Measurements from ENCODE around the gene SCYL2.

SCYL2 gene

DNA sequence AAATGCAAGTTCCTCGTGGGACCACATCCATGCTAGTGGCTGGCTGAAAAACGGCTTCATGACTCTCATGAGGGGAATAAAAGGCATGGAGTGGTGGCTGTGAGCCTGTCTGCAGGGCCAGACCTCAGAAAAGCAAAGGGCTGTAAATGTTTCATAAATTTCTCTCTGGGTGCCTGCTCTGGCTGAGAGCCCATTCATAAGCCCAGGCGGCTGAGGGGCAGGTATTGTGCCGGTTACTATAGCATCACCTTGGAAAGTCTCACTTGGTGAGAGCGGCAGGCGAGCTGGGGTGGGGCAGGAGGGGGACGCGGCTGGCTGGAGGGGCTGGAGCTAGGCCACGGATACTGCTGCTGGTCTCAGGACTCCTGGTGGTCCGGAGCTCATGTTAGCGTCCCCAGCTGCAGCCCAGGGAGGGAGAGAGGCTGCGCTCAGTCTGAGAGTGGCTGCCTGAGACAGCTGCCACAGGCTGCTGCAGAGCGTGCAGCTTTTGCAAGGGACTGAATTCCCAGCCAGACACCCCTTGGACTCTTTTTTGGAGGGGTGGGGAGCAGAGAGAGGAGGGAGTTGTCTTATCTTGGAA lies 89.8 kb downstream of the SCYL2 start, which contains the start of gene SLC17A8:
Gene SLC17A8, plus strand, starts transcription at position 431 of the 580 bp plus-strand sequence. CDS start 318 bp downstream, outside the sequence.
- no peak within 1 kb of the TSS for H3K4me3 ChIP-seq (ENCODE audit: low read depth, low read length)
- TF ChIP-seq, protein P1, sequence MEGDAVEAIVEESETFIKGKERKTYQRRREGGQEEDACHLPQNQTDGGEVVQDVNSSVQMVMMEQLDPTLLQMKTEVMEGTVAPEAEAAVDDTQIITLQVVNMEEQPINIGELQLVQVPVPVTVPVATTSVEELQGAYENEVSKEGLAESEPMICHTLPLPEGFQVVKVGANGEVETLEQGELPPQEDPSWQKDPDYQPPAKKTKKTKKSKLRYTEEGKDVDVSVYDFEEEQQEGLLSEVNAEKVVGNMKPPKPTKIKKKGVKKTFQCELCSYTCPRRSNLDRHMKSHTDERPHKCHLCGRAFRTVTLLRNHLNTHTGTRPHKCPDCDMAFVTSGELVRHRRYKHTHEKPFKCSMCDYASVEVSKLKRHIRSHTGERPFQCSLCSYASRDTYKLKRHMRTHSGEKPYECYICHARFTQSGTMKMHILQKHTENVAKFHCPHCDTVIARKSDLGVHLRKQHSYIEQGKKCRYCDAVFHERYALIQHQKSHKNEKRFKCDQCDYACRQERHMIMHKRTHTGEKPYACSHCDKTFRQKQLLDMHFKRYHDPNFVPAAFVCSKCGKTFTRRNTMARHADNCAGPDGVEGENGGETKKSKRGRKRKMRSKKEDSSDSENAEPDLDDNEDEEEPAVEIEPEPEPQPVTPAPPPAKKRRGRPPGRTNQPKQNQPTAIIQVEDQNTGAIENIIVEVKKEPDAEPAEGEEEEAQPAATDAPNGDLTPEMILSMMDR (IDR thresholded peaks at IDR 0.05; ENCODE audit: low read depth, low read length), result no peak

DNA sequence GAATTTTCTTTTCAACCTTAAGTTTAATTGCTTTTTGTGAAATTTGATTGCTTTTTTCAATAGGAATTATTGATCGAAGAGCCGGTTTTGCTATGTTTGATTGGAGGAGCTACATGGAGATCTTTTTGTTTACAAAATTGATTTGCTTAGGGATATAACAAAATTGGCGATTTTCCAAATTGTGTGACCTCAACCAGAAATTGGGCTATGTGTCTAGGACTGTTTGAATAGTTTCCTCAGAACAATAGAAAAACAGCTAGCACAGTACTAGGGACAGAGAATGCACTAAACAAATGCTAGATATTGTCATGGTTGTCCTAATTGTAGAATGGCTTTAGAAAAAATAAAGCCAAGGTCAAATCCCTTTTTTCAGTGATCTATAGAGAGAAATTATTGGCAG lies 92.3 kb downstream of the SCYL2 start:
- H3K4me3 ChIP-seq (ENCODE audit: low read depth, low read length), result no peak overlapping the region
- TF ChIP-seq, protein P1 (IDR thresholded peaks at IDR 0.05; ENCODE audit: low read depth, low read length), result no peak

DNA sequence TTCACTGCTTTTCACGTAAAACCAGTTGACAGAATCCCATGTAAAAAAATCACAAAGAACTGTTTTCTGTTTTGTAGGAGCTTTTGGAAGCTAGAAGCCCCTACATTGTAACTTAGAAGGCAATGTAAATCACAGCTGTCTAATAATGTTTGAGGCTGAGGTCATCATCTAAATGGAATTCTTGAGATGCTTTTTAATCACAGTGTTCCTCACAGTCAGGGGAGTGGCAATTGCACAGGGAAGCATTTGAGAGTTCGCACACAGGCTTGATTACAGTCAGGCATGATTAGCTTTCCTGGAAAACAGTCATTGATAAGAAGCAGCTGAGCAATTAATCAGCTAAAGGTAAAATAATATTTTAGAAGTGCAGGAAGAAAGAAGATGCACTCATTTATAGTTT lies 92.8 kb downstream of the SCYL2 start:
- TF ChIP-seq, protein P1 (IDR thresholded peaks at IDR 0.05; ENCODE audit: low read depth, low read length), result no peak

DNA sequence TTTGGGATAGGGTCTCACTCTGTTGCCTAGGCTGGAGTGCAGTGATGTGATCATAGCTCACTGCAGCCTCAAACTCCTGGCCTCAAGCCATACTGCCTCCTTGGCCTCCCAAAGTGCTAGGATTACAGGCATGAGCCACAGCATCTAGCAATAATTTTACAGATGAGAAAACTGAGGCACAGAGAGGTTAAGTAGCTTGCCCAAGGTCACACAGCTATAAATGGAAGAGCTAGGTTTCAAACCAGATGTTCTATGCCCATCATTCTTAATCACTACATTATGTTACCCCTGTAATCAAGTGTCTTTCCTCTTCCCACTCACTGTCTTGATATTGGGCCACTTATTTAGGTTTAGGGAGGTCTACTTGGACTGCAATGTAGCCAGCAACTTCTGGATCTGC lies 93.5 kb downstream of the SCYL2 start:
- TF ChIP-seq, protein P1 (IDR thresholded peaks at IDR 0.05; ENCODE audit: low read depth, low read length), result no peak
- H3K4me3 ChIP-seq (ENCODE audit: low read depth, low read length), result no peak overlapping the region

More for the DNA sequence above, 92.8 kb downstream of the SCYL2 start:
- no peak overlapping the region for H3K4me3 ChIP-seq (ENCODE audit: low read depth, low read length)

DNA sequence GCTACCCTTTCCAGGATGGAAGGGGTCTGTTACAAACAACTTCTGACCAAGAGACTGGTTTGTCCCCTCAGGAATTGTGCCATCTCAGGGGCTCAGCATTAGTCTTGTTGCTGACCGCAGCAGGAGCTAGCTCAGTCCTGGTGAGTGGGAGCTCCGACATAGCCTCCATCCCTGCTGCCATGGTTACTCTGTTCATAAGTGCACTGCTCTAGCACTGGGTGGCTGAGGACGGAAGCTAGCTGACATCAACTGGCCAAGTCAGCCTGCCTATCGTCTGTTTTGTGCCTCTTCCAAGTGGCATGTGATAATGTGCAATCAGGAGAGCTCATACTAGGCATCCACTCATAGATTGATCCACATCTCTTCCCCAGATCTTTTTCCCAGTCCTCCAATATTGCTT lies 97.3 kb downstream of the SCYL2 start:
- no peak overlapping the region for H3K4me3 ChIP-seq (ENCODE audit: low read depth, low read length)

DNA sequence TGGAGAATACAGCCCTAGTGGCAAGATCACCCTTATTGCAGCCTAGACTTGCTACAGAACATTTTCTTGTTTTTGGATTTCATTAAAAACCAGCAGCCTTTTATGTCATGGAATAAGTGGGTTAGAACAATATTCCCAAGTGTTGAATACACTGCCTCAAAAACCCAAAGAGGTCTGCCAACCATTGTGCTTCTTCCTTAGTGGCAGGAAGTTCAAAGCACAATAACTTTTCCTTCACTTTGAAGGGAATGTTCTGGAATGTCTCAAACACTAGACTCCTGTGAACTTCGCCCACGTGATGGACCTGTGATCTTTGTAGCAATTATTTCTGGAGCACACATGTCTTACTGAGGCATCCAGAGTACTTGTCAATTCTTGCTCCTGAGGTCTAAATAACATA lies 98.4 kb downstream of the SCYL2 start:
- TF ChIP-seq, protein P1 (IDR thresholded peaks at IDR 0.05; ENCODE audit: low read depth, low read length), result no peak
- H3K4me3 ChIP-seq (ENCODE audit: low read depth, low read length), result no peak overlapping the region

More for the DNA sequence above, 97.3 kb downstream of the SCYL2 start:
- TF ChIP-seq, protein P1 (IDR thresholded peaks at IDR 0.05; ENCODE audit: low read depth, low read length), result no peak

DNA sequence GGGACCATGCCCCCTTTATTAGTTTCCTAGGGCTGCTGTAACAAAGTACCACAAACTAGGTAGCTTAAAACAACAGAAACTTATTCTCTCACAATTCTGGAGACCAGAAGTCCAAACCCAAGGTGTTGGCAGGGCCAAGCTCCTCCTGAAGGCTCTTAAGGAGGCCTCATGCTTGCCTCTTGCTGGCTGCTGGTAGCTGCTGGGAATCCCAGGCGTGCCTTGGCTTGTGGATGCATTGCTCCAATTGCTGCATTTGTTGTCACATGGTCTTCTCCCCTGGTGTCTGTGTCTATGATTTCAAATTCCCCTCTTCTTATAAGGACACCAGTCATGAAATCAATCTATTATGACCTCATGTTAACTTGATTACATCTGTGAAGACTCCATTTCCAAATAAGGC lies 101.1 kb downstream of the SCYL2 start:
- TF ChIP-seq, protein P1 (IDR thresholded peaks at IDR 0.05; ENCODE audit: low read depth, low read length), result no peak
- no peak overlapping the region for H3K4me3 ChIP-seq (ENCODE audit: low read depth, low read length)

Data from WI38 (cell line).